ENCODE data around the gene INHBA.

INHBA gene

DNA sequence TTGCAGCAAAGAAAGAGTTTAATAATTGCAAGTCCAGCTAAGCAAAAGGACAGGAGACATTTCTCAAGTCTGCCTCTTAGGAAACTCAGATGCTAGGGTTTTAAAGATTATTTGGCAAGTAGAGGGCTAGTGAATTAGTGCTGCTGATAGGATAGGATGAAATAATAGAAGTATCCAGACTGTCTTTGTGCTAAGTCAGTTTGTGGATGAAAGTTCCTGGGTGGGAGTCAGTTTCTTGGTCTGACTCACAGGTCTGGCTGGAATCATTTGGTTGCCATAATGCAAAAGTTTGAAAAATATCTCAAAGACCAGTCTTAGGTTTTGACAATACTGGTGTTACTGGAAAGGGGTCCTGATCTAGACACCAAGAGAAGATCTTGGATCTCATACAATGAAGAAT lies 42.6 kb upstream of the INHBA start:
- no peak overlapping the region for H3K4me3 ChIP-seq (IDR thresholded peaks at IDR 0.05; ENCODE audit: insufficient read depth, low read depth, low read length)
- H3K4me1 ChIP-seq (ENCODE audit: low read depth, poor library complexity, severe bottlenecking) = no peaks in the 10 kb centered on the region
- H3K36me3 ChIP-seq (ENCODE audit: insufficient read depth) = no peaks in the 10 kb centered on the region
- H3K79me2 ChIP-seq (ENCODE audit: insufficient read depth, low read depth) = no peaks in the 10 kb centered on the region
- no peaks in the 10 kb centered on the region for H4K20me1 ChIP-seq (ENCODE audit: insufficient read depth)
- no peak overlapping the region for H2AFZ ChIP-seq (ENCODE audit: low read depth)
- H3K27ac ChIP-seq = no peak overlapping the region
- no peak overlapping the region for H3K4me2 ChIP-seq
- no peak overlapping the region for H3K9ac ChIP-seq
- H3K27me3 ChIP-seq (ENCODE audit: insufficient read depth, low read depth) = no peaks in the 10 kb centered on the region
- TF ChIP-seq CTCF (conservative IDR thresholded peaks at IDR 0.05; ENCODE audit: low read depth, low read length) = no peak

- H3K27me3 ChIP-seq (ENCODE audit: insufficient read depth, low read depth) = no peaks in the 10 kb centered on the region
- no peak overlapping the region for H3K4me3 ChIP-seq (IDR thresholded peaks at IDR 0.05; ENCODE audit: insufficient read depth, low read depth, low read length)
- H3K9ac ChIP-seq = no peak overlapping the region
- no peaks in the 10 kb centered on the region for H3K4me1 ChIP-seq (ENCODE audit: low read depth, poor library complexity, severe bottlenecking)
- no peak overlapping the region for H2AFZ ChIP-seq (ENCODE audit: low read depth)
- no peaks in the 10 kb centered on the region for H3K36me3 ChIP-seq (ENCODE audit: insufficient read depth)
- no peak for TF ChIP-seq CTCF (conservative IDR thresholded peaks at IDR 0.05; ENCODE audit: low read depth, low read length)
- H4K20me1 ChIP-seq (ENCODE audit: insufficient read depth) = no peaks in the 10 kb centered on the region
- no peak overlapping the region for H3K4me2 ChIP-seq
- no peak overlapping the region for H3K27ac ChIP-seq
- H3K79me2 ChIP-seq (ENCODE audit: insufficient read depth, low read depth) = no peaks in the 10 kb centered on the region
Measured at GRCh38 chr7:41744161-41744560, 41.3 kb upstream of the INHBA start.

DNA sequence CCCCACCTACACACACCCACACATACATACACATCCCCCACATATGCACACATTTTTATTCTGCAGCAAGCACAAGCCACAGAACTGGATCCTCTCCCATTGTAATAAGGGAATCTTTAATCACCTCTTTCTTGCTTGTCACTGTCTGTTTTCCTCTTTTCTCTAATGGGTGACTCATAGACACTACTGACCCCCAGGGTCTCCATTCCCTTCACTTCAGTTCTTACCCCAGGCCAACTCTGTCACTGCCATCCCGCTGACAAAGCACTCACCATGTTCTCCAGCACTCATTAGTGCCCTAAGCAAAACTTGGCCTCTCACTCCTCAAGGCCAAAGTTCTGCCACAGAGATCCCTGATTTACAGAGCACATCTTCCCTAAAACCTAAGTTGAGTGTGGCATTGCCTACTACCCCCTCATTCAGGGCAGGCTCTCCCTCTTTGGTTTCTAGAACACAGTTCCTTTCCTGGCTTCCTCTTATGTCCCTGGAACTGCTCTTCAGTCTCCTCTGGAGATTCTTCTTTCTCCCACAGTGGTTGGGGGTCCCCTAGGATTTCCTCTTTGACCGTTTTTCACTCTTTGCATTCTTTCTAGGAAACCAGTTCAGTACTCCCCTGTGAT lies 39.6 kb upstream of the INHBA start:
- no peak overlapping the region for H3K9ac ChIP-seq
- H3K4me2 ChIP-seq = no peak overlapping the region
- no peak overlapping the region for H2AFZ ChIP-seq (ENCODE audit: low read depth)
- no peaks in the 10 kb centered on the region for H4K20me1 ChIP-seq (ENCODE audit: insufficient read depth)
- H3K4me1 ChIP-seq (ENCODE audit: low read depth, poor library complexity, severe bottlenecking) = no peaks in the 10 kb centered on the region
- TF ChIP-seq CTCF (conservative IDR thresholded peaks at IDR 0.05; ENCODE audit: low read depth, low read length) = no peak
- H3K27me3 ChIP-seq (ENCODE audit: insufficient read depth, low read depth) = no peaks in the 10 kb centered on the region
- H3K36me3 ChIP-seq (ENCODE audit: insufficient read depth) = no peaks in the 10 kb centered on the region
- no peak overlapping the region for H3K27ac ChIP-seq
- H3K79me2 ChIP-seq (ENCODE audit: insufficient read depth, low read depth) = no peaks in the 10 kb centered on the region
- H3K4me3 ChIP-seq (IDR thresholded peaks at IDR 0.05; ENCODE audit: insufficient read depth, low read depth, low read length) = no peak overlapping the region

GRCh38 chr7:41738806-41739205 lies 35.9 kb upstream of the INHBA start:
- Histone ChIP-seq H3K4me3 (IDR thresholded peaks at IDR 0.05; ENCODE audit: insufficient read depth, low read depth, low read length) (no peak overlapping the region), H3K9ac (no peak overlapping the region), H3K79me2 (ENCODE audit: insufficient read depth, low read depth) (no peaks in the 10 kb centered on the region), H3K36me3 (ENCODE audit: insufficient read depth) (no peaks in the 10 kb centered on the region), H2AFZ (ENCODE audit: low read depth) (no peak overlapping the region), H3K27ac (no peak overlapping the region), H3K4me1 (ENCODE audit: low read depth, poor library complexity, severe bottlenecking) (no peaks in the 10 kb centered on the region), H3K27me3 (ENCODE audit: insufficient read depth, low read depth) (no peaks in the 10 kb centered on the region), H3K4me2 (no peak overlapping the region), H4K20me1 (ENCODE audit: insufficient read depth) (no peaks in the 10 kb centered on the region)
- no peak for TF ChIP-seq CTCF (conservative IDR thresholded peaks at IDR 0.05; ENCODE audit: low read depth, low read length)
